ENCODE results near the gene NT5C.

The NT5C gene

DNA sequence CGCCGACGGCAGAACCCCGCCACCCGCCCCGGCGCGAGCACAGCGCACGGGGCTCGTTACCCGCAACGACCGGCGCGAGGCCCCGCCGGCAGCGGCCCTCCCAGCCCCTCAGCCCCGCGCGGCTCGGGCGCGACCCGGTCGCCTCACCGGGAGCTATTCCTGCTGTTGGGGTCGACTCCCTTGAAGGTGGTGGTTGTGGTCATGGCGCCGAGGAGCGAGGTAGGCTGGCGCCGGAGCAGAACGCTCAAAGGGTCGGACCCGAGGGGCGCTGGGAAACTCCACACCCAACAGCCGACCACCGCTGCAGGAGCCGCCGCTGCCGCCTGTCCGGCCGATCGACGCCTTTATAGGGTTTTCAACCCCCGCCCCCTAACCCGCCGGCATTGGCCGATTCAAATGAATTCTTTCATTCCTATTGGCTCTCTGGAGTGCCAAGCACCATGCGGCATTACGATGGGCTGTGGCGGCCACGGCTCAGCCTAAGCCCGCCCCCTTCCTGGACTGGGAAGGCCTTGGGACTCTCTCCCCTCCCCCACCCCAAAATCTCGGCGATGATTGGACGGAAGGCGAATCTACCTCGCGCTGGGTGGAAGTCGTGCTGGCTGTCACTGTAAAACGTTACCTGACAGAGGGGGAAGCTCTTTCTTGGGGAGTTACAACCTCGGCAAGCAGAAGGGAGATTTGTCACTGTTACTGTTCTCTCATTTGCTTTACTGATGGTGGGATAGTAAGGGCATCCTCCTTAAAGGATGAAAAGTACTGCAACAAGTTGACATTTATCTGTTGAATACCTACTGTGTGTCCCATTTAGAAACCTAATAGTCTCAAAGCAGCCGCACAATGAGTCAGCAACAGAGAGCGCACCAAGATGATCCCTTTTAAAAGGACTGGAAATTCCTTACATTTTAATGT, 22.9 kb upstream of the NT5C start, which contains the start of gene JPT1:
JPT1 (minus strand) TSS at position 318 of the 912 bp plus-strand sequence; CDS start at position 203, 115 bp downstream.
- in situ Hi-C loops (cut with HindIII; ENCODE audit: low pct_ligation_motif_present, low sequenced_read_pairs): no loop called here

DNA sequence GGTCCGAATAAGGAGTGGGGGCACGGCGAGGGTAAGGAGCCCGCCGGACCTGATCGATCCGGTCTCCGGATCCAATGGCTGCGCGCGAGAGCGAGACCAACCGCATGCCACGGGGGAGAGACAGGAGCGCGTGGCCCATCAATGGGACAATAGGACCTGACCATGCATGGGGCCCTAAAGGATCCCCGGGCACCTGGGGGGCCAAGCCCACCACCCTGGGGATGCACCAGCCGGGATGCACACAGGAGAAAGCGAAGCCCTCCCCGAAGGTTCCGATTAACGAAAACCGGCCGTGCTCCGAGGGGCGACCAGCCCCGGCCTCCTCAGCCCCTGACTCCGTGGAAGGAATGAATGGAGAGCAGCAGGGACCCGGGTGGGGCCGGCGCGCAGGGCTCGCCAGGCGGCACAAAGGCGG, 22.2 kb upstream of the NT5C start:
- peak overlapping the region; percentile 60 for H3K27ac ChIP-seq
- H3K27me3 ChIP-seq (replicated peaks): no peaks in the 10 kb centered on the region
- H3K4me3 ChIP-seq (ENCODE audit: low read depth, low read length): peak overlapping the region; percentile 95
- in situ Hi-C loops (cut with HindIII; ENCODE audit: low pct_ligation_motif_present, low sequenced_read_pairs): no loop called here
- H3K36me3 ChIP-seq (replicated peaks): peaks cover under 1% of the 10 kb centered on the region
- TF ChIP-seq, protein P1, sequence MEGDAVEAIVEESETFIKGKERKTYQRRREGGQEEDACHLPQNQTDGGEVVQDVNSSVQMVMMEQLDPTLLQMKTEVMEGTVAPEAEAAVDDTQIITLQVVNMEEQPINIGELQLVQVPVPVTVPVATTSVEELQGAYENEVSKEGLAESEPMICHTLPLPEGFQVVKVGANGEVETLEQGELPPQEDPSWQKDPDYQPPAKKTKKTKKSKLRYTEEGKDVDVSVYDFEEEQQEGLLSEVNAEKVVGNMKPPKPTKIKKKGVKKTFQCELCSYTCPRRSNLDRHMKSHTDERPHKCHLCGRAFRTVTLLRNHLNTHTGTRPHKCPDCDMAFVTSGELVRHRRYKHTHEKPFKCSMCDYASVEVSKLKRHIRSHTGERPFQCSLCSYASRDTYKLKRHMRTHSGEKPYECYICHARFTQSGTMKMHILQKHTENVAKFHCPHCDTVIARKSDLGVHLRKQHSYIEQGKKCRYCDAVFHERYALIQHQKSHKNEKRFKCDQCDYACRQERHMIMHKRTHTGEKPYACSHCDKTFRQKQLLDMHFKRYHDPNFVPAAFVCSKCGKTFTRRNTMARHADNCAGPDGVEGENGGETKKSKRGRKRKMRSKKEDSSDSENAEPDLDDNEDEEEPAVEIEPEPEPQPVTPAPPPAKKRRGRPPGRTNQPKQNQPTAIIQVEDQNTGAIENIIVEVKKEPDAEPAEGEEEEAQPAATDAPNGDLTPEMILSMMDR (IDR thresholded peaks at IDR 0.05; ENCODE audit: low read depth, low read length, missing control alignments): no peak
- no peak for DNase-seq

More for the DNA sequence above, 22.9 kb upstream of the NT5C start, which contains the start of gene JPT1:
- no peaks in the 10 kb centered on the region for H3K27me3 ChIP-seq (replicated peaks)
- H3K36me3 ChIP-seq (replicated peaks): no peaks in the 10 kb centered on the region
- H3K4me3 ChIP-seq (ENCODE audit: low read depth, low read length): peak within 1 kb of the TSS; percentile 95
- H3K27ac ChIP-seq: peak within 1 kb of the TSS; percentile 60
- TF ChIP-seq, protein P1 (IDR thresholded peaks at IDR 0.05; ENCODE audit: low read depth, low read length, missing control alignments): no peak
- peak; percentile 99 for DNase-seq

DNA sequence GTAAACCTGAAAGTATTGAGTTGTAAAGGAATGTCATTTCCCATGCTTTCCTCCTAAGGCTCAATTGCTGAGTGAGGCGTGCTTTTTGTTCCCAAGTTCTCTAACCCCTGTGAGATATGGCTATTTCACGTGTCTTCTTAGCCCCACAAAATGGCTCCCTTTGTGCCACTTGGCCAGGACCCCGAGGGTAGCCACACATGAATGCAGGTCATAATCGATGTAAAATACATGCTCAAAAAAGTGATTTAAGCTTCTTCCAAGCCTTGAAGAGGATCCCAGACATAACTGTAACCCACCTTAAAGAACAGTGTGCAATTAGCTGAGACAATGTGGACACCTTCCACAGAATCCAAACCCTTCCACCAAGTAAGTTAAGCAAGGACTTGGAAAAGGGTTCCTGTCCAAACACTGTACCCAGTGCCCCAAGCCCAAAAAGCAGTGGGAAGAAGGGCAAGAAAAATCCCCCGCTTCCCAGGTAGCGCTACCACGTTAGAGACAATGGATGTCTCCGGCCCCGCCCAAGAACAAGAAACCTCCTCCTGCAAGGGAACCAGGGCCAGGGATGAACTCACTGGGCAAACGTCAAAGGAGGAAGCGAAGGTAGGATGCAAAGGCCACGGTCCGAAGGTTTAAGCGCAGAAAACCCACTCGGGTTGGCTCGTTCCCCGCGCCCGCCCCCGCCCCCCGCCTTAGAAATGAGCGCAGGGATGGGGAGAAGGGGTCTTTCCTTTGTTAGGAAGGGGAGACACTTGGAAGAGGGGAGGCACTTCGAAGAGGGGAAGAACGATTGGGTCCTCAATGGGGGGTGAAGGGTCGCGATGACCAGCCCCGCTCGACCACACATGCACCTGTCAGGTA, 21.6 kb upstream of the NT5C start:
- TF ChIP-seq, protein P1 (IDR thresholded peaks at IDR 0.05; ENCODE audit: low read depth, low read length, missing control alignments): no peak
- Histone ChIP-seq H3K4me3 (ENCODE audit: low read depth, low read length) (peak overlapping the region; percentile 95), H3K36me3 (replicated peaks) (peaks cover 7% of the 10 kb centered on the region), H3K27me3 (replicated peaks) (no peaks in the 10 kb centered on the region), H3K27ac (peak overlapping the region; percentile 48)
- in situ Hi-C loops (cut with HindIII; ENCODE audit: low pct_ligation_motif_present, low sequenced_read_pairs): no loop called here
- no peak for DNase-seq

DNA sequence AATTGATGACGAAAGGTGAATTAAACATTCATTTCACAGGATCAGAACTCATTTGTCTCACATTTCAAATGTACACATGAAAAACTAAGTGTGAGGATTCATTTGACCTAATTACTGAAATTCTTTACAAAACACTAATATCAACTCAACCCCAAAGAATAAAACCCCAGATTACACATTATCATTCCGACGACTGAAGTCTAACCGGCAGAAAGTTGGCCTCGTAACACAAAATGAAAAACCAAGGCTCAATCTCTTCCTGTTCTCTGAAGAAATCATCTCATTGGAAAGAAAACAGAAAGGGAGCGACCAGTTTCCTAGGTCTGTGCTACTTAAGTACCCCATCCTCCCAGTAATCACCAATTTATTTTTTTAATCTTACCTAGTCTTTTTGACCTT, 21.0 kb upstream of the NT5C start:
- peaks cover 13% of the 10 kb centered on the region for H3K36me3 ChIP-seq (replicated peaks)
- no peak overlapping the region for H3K27ac ChIP-seq
- TF ChIP-seq, protein P1 (IDR thresholded peaks at IDR 0.05; ENCODE audit: low read depth, low read length, missing control alignments): no peak
- peak overlapping the region; percentile 95 for H3K4me3 ChIP-seq (ENCODE audit: low read depth, low read length)
- in situ Hi-C loops (cut with HindIII; ENCODE audit: low pct_ligation_motif_present, low sequenced_read_pairs): no loop called here
- DNase-seq: no peak
- H3K27me3 ChIP-seq (replicated peaks): no peaks in the 10 kb centered on the region

DNA sequence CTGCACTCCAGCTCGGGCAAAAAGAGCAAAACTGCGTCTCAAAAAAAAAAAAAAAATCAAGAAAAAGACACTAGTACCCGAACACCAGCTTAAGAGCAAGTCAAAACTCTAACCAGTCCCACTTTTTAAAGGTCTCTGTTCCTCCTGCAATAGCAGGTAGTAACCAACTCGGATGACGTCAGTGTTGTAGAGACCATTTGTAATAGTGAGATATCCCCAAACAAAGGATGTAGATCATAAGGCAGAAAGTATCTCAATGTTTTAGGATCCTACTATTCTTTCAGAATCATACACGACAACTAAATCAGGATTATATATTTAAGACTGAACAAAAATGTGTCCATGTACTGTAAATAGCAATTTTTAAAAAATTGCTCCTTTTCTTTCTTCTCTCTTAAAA, 20.4 kb upstream of the NT5C start:
- in situ Hi-C loops (cut with HindIII; ENCODE audit: low pct_ligation_motif_present, low sequenced_read_pairs): no loop called here
- Histone ChIP-seq H3K4me3 (ENCODE audit: low read depth, low read length) (peak overlapping the region; percentile 95), H3K27me3 (replicated peaks) (no peaks in the 10 kb centered on the region), H3K27ac (no peak overlapping the region), H3K36me3 (replicated peaks) (peaks cover 14% of the 10 kb centered on the region)
- no peak for DNase-seq
- TF ChIP-seq, protein P1 (IDR thresholded peaks at IDR 0.05; ENCODE audit: low read depth, low read length, missing control alignments): no peak
